Activated CD4-positive, alpha-beta T cell treated with anti-CD3 and anti-CD28 coated beads for 1 hour (primary cell): ENCODE data around the gene SLC9A5.
A peak's percentile ranks its signal among the peaks of the same experiment; 100 is the strongest.

Experiments used
- DNase-seq: peaks from one replicate; pipeline ENCODE4 v3.0.0-alpha.2; 2020

Gene SLC9A5

GRCh38 chr16:67216612-67217490 is 31.9 kb upstream of the SLC9A5 start:
- DNase-seq = no peak

GRCh38 chr16:67223992-67224391 is 24.8 kb upstream of the SLC9A5 start:
- no peak for DNase-seq

DNA sequence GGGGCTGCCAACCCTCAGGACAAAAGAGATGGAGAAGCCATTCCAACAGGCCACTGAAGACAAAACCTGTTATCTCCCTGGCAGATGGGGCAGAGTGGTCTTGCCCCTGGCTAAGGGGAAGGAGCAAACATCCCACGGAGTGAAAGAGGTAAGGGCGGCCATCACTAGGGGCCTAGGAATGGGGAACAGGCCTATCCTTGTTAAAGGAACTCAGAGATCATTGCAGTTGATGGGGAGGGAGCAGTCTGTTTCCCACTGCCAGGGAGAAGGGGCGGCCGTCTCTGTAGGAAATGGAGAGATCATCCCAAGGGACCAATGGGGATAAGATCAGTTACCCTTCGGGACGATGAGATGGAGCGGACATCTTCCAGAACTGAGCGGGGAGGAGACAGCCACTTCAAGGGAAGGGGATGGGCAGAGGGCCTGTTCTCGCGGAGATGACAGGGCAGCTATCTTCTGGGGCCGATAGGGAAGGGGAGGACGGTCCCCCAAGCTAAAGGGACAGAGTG is 22.4 kb upstream of the SLC9A5 start:
- DNase-seq = no peak

DNA sequence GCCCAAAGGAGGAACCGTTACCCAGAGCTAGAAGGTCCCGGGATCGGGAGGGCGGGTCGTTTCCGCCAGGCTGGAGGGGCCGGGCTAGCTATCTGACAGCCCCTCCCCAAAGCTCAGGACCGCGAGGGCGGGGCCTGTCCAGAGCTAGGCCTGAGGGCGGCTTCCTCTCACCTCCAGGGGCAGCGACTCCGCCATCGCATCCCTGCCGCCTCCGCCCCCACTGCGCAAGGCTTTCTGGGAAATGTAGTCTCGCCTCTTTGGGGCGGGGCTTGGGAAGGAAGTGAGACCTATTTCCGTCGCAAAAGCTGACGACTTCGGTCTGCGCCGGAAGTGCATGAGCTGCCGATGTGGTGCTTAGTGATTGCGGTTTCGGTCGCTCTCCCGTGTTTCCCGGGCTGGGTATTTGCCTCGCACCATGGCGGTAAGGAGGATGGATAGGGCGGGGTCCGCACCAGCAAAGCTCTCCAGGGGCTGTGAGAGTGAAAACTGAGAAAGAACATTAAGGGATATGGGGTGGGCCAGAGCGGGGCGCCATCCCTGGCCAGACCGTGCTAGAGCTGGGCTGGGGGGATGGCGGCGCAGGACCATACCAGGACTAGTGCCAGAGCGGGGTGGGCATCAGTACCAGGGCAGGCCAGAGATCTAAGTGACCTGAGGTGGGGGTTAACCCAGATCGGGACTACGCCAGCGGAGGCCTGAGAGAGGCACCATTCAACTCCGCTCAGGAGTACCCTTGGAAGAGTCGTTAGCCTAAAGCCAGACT is 21.8 kb upstream of the SLC9A5 start, which contains the start of gene TMEM208:
TSS of gene TMEM208 (plus strand) at position 327 of the 763 bp plus-strand sequence. CDS start at position 416, 89 bp downstream.
- DNase-seq = peak; percentile 97

GRCh38 chr16:67227567-67227921 is 21.2 kb upstream of the SLC9A5 start:
- no peak for DNase-seq

- no peak for DNase-seq
Observed at GRCh38 chr16:67228034-67228785, 20.6 kb upstream of the SLC9A5 start.

DNA sequence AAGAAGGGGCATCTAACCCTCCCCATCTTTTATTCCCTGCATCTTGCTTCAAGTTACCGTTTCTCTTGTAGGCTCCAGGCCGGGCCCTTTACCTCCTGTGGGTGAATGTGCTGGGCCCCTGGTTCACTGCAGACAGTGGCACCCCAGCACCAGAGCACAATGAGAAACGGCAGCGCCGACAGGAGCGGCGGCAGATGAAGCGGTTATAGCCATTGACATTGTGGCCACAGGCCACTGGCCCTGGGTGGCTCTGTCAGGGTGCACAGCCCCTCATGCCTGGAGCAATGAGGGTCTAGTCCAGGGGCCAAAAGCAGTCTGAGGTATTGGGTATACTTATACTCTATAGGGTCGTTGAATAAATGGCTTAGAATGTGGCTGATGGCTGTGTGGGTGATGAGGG is 19.9 kb upstream of the SLC9A5 start:
- DNase-seq = no peak

DNA sequence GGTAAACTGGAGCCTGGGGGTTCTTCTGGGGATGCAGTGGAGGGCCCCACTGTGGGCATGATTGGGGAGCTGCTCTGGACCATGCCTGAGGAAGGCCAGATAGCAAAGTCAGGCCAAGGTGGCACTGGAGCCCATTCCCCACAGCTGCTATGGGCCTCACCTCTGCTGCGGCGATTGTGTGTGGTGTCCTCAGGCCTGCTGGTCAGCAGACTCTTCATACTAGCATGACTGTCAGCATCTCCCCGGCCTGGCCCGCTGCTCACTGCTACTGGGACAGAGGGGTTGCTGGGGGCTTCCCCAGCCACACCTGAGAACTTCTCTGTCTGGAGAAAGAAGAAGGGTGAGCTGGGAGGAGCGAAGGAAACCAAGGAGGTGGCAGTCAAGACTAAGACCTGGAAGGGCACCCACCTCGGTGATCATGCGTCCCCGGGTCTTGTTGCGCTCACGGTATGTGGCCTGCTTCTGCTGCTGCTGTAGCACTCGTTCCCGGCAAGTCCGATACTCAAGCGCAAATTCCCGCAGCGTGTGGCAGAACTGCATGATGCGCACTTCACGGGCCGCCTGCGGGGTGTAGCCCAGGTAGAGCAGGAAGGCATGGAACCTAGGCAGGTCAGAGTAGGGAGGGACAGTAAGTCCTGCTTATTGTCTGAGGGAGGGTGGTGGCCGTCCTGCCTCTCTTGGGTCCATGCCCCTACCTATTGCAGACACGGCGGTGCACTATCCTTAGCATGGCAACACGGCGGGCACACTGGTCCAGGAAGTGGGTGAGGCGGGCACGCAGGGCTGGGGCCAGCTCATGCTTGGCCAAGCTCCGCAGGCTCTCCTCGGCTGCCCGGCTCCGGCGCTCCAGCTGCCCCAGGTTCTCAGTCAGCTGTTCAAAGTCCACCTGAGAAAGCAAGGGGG is 18.6 kb upstream of the SLC9A5 start:
- no peak for DNase-seq

GRCh38 chr16:67230809-67231660 is 17.7 kb upstream of the SLC9A5 start:
- no peak for DNase-seq

DNA sequence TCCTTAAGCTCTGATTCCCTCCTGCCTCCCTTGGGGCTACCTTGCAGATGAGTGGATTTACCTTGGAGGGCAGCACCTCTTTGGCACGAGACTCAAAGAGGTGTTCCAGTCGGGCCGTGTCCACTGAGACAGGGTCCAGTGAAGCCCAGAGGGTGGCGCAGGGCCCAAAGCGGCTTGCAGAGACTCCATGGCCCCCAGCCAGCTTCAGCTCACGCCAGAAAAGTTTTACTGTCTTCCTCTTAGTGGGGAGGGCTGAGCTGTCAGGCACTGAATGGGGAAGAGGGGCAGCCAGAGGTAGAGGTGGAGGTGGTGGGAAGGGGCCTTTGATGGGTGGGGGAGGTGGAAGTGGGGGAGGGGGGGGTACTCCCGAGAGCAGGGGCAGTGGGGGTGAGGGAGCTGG is 15.2 kb upstream of the SLC9A5 start:
- DNase-seq = no peak

- no peak for DNase-seq
Observed at GRCh38 chr16:67234180-67234597, 14.6 kb upstream of the SLC9A5 start.

DNA sequence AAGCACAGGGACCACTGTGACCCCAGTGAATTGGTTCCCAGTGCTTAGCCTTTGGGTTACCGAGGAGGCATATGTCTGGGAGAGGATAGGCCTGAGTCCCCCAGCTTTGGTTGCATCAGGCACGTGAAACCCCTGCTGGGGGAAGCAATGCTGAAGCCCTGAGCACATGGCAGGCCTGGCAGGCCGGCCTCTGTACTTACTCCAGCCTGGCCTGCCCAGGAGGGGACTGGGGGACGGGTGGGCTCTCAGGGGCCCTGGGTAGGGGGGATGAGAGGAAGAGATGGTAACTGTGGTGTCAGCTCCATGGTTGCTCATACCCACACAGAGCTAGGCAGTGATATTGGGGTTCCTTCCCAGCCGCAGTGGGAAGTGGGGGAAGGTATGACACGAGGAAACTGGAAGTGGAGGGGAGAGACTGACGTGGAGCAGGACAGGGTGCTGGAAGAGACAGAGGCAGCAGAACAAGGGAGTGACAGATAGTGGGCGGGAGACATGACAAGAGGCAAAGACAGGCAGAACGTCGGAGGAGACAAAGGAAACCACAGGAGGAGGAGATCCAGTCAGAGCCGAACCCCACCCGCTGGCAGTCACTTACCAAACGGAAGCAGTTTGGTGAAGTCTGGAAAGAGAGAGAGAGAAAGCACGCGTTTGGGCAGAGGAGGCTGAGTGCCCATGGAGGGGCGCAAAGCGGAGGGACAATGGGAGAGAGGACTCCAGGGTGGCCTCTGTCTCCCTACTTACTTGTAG is 12.8 kb upstream of the SLC9A5 start:
- peak; percentile 15 for DNase-seq

DNA sequence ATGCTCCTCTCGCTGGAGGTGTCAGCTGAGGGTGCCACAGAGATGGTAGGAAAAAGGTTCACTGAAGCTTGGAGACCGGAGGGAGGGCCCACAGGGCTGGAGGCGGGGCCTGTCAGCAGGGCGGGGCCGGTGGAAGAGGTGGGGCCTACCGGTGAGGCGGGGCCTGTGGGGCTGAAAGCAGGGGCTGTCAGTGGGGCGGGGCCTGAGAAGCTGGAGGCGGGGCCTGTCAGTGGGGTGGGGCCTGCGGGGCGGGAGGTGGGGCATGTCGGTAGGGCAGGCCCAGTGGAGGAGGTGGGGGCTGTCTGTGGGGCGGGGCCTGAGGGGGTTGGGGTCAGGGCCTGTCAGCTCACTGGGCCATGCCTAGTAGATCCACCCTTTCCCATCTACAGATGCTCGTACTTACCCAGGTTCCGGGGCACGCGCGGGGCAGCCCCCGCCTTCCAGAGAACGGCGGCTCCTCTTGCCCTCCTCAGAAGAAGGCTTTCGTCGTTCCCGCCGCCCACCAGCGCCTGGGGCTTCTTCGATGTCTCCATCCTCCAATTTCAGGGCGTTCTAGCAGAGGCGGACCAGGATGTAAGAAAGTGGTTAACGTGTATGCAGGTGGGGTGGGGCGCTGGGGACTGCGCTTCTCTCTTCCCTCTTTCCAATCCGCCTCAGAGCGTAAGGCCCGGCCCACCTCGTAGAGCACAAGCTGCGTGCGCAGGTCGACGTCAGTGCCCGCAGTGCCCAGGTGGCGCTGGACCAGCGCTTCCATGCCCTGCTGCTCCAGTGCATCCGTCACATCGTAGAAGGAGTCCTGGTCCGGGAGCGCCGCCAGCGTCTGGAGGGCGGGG is 12.0 kb upstream of the SLC9A5 start:
- DNase-seq = peak; percentile 52

DNA sequence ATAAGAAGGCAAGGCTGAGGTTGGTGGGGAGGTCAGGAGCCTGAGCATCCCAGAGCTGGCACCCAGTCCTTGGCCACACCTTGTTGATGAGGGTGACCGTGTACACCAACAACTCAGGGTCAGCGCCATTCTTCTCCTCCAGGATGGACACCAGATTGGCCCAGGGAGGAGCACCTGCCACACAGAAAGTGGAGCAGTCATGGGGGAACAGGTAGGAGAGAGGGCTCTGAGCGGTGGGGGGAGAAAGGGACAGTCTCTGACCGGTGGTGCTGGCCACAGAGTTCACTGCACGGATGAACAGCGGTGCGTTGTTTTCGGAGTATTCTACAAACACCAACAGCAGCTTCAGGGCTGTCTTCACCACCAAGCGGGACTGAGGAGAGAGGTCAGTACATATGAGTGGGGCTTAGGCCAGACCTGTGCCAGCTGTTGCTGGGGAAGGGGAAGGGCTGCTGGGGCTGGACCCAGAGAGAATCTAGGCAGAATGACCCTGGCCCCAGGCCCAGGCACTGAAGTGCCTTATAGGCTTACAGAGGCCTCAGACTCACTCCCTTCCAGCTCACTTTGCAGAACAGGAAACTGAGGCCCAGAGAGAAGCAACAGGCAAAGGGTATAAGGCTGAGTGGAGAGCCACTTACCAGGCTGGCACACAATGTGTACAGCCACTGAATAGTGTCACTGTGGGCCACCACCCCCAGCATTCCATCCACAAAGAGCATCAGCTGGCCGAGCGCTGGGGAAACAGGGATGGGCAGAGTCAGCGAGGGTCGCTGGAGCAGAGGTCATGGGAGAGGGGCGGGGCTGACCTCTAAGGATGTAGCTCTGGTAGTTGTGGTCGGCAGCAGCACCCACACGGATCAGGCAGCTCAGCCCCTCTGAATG is 11.1 kb upstream of the SLC9A5 start:
- no peak for DNase-seq

GRCh38 chr16:67238278-67238575 is 10.6 kb upstream of the SLC9A5 start:
- DNase-seq = no peak

DNA sequence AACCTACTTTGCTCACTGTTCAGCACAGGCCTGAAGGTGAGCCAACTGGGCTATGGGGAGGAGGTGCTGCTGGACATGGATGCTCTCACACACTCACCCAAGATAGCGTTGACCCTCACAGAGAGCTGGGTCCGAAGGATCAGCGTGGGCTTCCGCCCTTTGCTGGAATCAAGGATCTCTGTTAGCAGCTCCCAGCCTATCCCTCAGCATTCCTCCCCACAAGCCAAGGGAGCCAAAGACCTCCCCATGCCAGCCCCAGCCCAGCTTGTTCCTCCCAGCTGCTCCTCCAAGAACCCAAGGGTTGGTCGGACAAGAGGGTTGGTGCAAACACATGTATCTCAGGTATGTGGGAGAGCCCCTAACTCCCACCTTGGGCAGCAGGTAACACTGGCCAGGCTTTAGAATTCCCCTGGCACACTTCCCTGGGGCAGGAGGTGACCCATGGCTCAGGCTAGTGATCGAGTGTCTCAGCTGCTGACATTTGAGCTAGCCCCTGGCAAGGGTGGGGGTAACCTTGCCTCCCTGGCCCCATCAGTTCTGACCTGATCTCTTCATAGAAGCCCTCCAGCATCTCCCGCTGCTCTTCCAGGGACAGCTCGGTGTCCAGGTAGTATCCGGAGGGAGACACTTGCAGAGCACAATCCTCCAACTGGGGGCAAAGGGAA is 9.8 kb upstream of the SLC9A5 start:
- DNase-seq = no peak

DNA sequence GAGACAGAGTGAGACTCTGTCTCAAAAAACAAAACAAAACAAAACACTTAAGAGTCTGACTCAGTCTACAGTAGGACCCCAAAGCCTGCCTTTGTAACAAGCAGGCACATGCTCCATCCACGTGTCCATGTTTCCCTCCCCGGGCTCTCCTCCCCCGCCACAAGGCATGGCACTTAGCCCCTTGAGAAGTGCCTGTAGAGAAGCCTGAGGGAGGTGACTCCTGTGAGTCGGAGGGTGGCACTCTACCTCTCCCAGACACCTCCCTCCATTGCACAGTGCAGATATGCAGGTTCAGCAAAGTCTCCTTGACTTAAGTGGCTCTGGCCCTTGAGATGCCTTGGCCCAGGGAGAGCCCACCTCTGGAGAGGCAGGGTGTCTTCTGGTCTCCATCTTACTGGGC is 8.3 kb upstream of the SLC9A5 start:
- no peak for DNase-seq
